ENCODE results near the gene HAPSTR1. TPM values are rescaled to one million over a fixed set of nuclear protein-coding genes. Genes with fewer than 3 reads are reported as not detected.
A peak's percentile ranks its signal among the peaks of the same experiment; 100 is the strongest.

HAPSTR1 gene
- total RNA-seq, 3 donors from 2014 or later = 55.8 to 69.8 (median 56.0) TPM

GRCh38 chr16:9138731-9139501, 47.5 kb downstream of the HAPSTR1 start:
- intact Hi-C loops (cut with DNase I, micrococcal nuclease) = no loop called here
- DNase-seq (peak; percentile 70 to 77 (median 75)), ATAC-seq (peak; percentile 86)
- H3K4me1 ChIP-seq (ENCODE audit: low read depth) = peaks cover 5% of the 10 kb centered on the region
- H3K4me3 ChIP-seq = no peak overlapping the region
- H3K9me3 ChIP-seq = no peaks in the 10 kb centered on the region
- no peaks in the 10 kb centered on the region for H3K36me3 ChIP-seq (ENCODE audit: low read depth)
- TF ChIP-seq, protein P1, sequence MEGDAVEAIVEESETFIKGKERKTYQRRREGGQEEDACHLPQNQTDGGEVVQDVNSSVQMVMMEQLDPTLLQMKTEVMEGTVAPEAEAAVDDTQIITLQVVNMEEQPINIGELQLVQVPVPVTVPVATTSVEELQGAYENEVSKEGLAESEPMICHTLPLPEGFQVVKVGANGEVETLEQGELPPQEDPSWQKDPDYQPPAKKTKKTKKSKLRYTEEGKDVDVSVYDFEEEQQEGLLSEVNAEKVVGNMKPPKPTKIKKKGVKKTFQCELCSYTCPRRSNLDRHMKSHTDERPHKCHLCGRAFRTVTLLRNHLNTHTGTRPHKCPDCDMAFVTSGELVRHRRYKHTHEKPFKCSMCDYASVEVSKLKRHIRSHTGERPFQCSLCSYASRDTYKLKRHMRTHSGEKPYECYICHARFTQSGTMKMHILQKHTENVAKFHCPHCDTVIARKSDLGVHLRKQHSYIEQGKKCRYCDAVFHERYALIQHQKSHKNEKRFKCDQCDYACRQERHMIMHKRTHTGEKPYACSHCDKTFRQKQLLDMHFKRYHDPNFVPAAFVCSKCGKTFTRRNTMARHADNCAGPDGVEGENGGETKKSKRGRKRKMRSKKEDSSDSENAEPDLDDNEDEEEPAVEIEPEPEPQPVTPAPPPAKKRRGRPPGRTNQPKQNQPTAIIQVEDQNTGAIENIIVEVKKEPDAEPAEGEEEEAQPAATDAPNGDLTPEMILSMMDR (IDR thresholded peaks at IDR 0.05) = peak; percentile 80

DNA sequence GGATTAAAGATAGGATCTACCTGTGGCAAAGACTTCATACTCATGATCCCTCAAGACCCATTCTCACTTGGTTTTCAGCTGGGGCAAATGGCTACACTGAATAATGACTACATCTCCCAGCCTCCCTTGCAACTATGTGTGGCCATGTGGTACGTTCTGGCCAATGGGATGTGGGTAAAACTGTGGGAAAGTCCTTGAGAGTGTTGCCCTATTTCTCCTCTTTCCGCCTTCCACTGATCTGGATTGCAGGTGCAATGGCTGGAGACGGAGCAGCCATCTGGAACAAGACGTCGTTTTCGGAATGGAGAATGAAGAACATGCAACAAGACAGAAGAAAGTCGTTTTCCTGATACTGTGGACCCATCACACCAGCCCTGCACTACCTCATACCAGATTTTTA, 48.5 kb downstream of the HAPSTR1 start:
- intact Hi-C loops (cut with DNase I, micrococcal nuclease) = no loop called here
- Histone ChIP-seq H3K36me3 (ENCODE audit: low read depth) (no peaks in the 10 kb centered on the region), H3K4me1 (ENCODE audit: low read depth) (peaks cover 5% of the 10 kb centered on the region), H3K9me3 (no peaks in the 10 kb centered on the region), H3K4me3 (no peak overlapping the region)
- DNase-seq (no peak), ATAC-seq (peak; percentile 66)
- TF ChIP-seq, protein P1 (IDR thresholded peaks at IDR 0.05) = no peak

Other genes starting within 250 kb of the HAPSTR1 start
- 10 to 100 TPM; 42.7 to 69.4 (median 56.8) TPM for gene CARHSP1, start 222.6 kb upstream of the HAPSTR1 start, total RNA-seq
- gene LITAFD, start 209.3 kb upstream of the HAPSTR1 start, total RNA-seq = not detected
- 100 to 1,000 TPM; 125 to 144 (median 130) TPM for gene USP7, start 127.7 kb upstream of the HAPSTR1 start, total RNA-seq

All from mucosa of descending colon (tissue), 3 donors.